HepG2 (cell line): Measurements from ENCODE around the gene CYB5R2. TPM values are rescaled to one million over a fixed set of nuclear protein-coding genes. Genes with fewer than 3 reads are reported as not detected.

ENCODE experiments used
- MAF1 ChIP-seq: sonication (generic); formaldehyde crosslinking; IDR thresholded peaks from 2 replicates; pipeline ENCODE4 v1.5.0; 2020; ENCODE audit warnings: missing genetic modification reagents, borderline replicate concordance
- NR2F6 ChIP-seq, 2 experiments: IDR thresholded peaks; 2 replicates each; pipeline ENCODE4 v1.6.1; 2016; ENCODE audit warnings: antibody characterized with exemption in 1 of 2, mild to moderate bottlenecking in 1 of 2
- PAWR ChIP-seq: sonication (generic); formaldehyde crosslinking; IDR thresholded peaks from 2 replicates; pipeline ENCODE4 v1.4.0; 2020; ENCODE audit warnings: missing genetic modification reagents, mild to moderate bottlenecking, borderline replicate concordance
- RXRA ChIP-seq: sonication (generic); formaldehyde crosslinking; IDR thresholded peaks from 2 replicates; pipeline ENCODE4 v1.5.1; 2020; ENCODE audit warnings: missing genetic modification reagents
- SP4 ChIP-seq: sonication (generic); formaldehyde crosslinking; IDR thresholded peaks from 2 replicates; pipeline ENCODE4 v1.8.1; 2023; ENCODE audit warnings: mild to moderate bottlenecking, missing genetic modification reagents
- STAT5B ChIP-seq: sonication (generic); formaldehyde crosslinking; IDR thresholded peaks from 2 replicates; pipeline ENCODE4 v1.4.0; 2020; ENCODE audit warnings: missing genetic modification reagents
- YY1 ChIP-seq: IDR thresholded peaks from 2 replicates; pipeline ENCODE4 v1.6.1; 2011; ENCODE audit warnings: low read length, low read depth, moderate library complexity, mild to moderate bottlenecking; ENCODE audit not compliant: insufficient read depth, insufficient replicate concordance
- ZFY ChIP-seq: sonication (generic); formaldehyde crosslinking; IDR thresholded peaks from 2 replicates; pipeline ENCODE4 v1.4.0; 2020; ENCODE audit warnings: missing genetic modification reagents
- ZNF713 ChIP-seq: sonication (generic); formaldehyde crosslinking; IDR thresholded peaks from 2 replicates; pipeline ENCODE4 v1.4.0; 2020; ENCODE audit warnings: mild to moderate bottlenecking, missing genetic modification reagents
- polyA plus RNA-seq, 8 experiments: library from polyadenylated mRNA; depleted of rRNA in 3 of 8; stranded (reverse) in 7 of 8; unstranded in 1 of 8; fragments of >200 nt; fragmentation: Illumina TruSeq in 4 of 8; extraction: Trizol in 4 of 8; gene quantifications; 2 replicates each; pipeline versions ENCODE4 v1.2.1 to v1.2.3, GENCODE V29; 2011 to 2016; ENCODE audit warnings: low read depth in 4 of 8, missing spikeins in 1 of 8, mixed read lengths in 1 of 8; ENCODE audit not compliant: insufficient read depth in 1 of 8
- total RNA-seq, 5 experiments: library from RNA; depleted of rRNA; stranded (reverse); fragments of >200 nt; fragmentation: Illumina TruSeq; extraction: Trizol; gene quantifications; 2 replicates each; pipeline ENCODE4 v1.2.3, GENCODE V29; 2016; ENCODE audit warnings: low read depth in 1 of 5
- TF ChIP-seq, protein P1 (sequence below): sonication (generic); formaldehyde crosslinking; IDR thresholded peaks from 2 replicates; pipeline ENCODE4; 2020; ENCODE audit warnings: missing genetic modification reagents, mild to moderate bottlenecking, borderline replicate concordance
- TF ChIP-seq, protein P2 (sequence below): IDR thresholded peaks from 2 replicates; pipeline ENCODE4 v1.6.1; 2012; ENCODE audit warnings: low read length, improper control_type of control experiment
- TF ChIP-seq, protein P3 (sequence below): fragments of 450-650 bp; IDR thresholded peaks from 2 replicates; pipeline ENCODE4 v1.6.1; 2017; ENCODE audit warnings: mild to moderate bottlenecking
- TF ChIP-seq, protein P4 (sequence below): sonication (generic); formaldehyde crosslinking; IDR thresholded peaks from 2 replicates; pipeline ENCODE4 v1.8.1; 2022; ENCODE audit warnings: low read depth, mild to moderate bottlenecking, missing genetic modification reagents

Gene CYB5R2
- total and polyA plus RNA-seq, 2 of the 13 experiments (the other 11 are each of a cell fraction or from before 2014, with no cell fraction given) = 0.40 to 0.51 TPM

DNA sequence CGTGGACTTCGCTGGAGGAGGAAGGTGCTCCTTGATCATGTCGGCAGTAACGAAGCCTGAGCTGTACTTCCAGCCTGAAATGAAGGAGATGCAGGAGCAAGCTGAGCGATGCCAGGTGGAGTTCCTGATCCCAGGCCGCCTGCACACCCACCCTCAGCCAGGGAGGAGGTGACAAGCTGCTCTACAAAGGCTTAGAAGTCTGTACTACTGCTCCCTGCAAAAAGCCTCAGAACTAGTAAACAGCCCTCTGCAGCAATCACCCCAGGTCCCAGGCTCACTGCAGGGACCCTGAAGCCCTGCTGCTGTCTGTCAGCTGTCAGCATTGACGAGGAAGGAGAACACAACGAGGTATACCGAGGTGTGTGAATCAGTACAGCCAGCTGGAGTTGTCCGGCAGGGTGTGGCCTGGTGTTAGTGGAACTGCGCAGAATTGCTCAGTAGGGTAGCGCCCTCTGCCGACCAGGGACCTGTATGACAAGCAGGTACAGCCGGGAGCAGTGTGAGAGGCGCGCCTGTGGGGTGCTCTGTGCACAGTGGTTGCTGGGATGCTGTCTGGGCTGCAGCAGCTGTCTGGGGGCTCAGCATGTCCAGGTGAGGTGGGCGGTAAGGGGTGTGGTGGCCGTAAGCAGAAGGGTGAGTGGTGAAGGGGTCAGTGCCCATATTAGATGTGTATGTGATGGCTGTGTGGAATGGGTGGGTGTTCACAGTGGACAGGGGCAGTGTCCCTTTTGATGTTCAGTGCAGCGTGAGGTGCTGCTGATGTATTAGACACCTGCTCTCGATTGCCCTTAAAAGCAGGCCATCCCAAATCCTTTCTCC is 7.6 kb downstream of the CYB5R2 start (continued):
- TF ChIP-seq, protein P1, sequence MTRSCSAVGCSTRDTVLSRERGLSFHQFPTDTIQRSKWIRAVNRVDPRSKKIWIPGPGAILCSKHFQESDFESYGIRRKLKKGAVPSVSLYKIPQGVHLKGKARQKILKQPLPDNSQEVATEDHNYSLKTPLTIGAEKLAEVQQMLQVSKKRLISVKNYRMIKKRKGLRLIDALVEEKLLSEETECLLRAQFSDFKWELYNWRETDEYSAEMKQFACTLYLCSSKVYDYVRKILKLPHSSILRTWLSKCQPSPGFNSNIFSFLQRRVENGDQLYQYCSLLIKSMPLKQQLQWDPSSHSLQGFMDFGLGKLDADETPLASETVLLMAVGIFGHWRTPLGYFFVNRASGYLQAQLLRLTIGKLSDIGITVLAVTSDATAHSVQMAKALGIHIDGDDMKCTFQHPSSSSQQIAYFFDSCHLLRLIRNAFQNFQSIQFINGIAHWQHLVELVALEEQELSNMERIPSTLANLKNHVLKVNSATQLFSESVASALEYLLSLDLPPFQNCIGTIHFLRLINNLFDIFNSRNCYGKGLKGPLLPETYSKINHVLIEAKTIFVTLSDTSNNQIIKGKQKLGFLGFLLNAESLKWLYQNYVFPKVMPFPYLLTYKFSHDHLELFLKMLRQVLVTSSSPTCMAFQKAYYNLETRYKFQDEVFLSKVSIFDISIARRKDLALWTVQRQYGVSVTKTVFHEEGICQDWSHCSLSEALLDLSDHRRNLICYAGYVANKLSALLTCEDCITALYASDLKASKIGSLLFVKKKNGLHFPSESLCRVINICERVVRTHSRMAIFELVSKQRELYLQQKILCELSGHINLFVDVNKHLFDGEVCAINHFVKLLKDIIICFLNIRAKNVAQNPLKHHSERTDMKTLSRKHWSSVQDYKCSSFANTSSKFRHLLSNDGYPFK (CRISPR knock-in tag) = 0 out of 2 replicates have a peak, but pooled peaks have one; percentile 45
- peak; percentile 32 for TF ChIP-seq YY1
- TF ChIP-seq ZNF713 = 0 out of 2 replicates have a peak, but pooled peaks have one; percentile 65
- TF ChIP-seq PAWR = no peak
- TF ChIP-seq NR2F6 (IDR thresholded peaks at IDR 0.05) = no peak
- no peak for TF ChIP-seq NR2F6 (CRISPR knock-in tag; IDR thresholded peaks at IDR 0.05)
- TF ChIP-seq, protein P2, sequence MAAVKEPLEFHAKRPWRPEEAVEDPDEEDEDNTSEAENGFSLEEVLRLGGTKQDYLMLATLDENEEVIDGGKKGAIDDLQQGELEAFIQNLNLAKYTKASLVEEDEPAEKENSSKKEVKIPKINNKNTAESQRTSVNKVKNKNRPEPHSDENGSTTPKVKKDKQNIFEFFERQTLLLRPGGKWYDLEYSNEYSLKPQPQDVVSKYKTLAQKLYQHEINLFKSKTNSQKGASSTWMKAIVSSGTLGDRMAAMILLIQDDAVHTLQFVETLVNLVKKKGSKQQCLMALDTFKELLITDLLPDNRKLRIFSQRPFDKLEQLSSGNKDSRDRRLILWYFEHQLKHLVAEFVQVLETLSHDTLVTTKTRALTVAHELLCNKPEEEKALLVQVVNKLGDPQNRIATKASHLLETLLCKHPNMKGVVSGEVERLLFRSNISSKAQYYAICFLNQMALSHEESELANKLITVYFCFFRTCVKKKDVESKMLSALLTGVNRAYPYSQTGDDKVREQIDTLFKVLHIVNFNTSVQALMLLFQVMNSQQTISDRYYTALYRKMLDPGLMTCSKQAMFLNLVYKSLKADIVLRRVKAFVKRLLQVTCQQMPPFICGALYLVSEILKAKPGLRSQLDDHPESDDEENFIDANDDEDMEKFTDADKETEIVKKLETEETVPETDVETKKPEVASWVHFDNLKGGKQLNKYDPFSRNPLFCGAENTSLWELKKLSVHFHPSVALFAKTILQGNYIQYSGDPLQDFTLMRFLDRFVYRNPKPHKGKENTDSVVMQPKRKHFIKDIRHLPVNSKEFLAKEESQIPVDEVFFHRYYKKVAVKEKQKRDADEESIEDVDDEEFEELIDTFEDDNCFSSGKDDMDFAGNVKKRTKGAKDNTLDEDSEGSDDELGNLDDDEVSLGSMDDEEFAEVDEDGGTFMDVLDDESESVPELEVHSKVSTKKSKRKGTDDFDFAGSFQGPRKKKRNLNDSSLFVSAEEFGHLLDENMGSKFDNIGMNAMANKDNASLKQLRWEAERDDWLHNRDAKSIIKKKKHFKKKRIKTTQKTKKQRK = no peak
- TF ChIP-seq, protein P3, sequence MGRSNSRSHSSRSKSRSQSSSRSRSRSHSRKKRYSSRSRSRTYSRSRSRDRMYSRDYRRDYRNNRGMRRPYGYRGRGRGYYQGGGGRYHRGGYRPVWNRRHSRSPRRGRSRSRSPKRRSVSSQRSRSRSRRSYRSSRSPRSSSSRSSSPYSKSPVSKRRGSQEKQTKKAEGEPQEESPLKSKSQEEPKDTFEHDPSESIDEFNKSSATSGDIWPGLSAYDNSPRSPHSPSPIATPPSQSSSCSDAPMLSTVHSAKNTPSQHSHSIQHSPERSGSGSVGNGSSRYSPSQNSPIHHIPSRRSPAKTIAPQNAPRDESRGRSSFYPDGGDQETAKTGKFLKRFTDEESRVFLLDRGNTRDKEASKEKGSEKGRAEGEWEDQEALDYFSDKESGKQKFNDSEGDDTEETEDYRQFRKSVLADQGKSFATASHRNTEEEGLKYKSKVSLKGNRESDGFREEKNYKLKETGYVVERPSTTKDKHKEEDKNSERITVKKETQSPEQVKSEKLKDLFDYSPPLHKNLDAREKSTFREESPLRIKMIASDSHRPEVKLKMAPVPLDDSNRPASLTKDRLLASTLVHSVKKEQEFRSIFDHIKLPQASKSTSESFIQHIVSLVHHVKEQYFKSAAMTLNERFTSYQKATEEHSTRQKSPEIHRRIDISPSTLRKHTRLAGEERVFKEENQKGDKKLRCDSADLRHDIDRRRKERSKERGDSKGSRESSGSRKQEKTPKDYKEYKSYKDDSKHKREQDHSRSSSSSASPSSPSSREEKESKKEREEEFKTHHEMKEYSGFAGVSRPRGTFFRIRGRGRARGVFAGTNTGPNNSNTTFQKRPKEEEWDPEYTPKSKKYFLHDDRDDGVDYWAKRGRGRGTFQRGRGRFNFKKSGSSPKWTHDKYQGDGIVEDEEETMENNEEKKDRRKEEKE = no peak
- TF ChIP-seq STAT5B (CRISPR knock-in tag) = no peak
- peak; percentile 41; the same call in 1 of the 2 replicates for TF ChIP-seq SP4
- no peak for TF ChIP-seq MAF1 (CRISPR knock-in tag)
- TF ChIP-seq RXRA (CRISPR knock-in tag) = peak; percentile 21; the same call in 1 of the 2 replicates
- TF ChIP-seq, protein P4, sequence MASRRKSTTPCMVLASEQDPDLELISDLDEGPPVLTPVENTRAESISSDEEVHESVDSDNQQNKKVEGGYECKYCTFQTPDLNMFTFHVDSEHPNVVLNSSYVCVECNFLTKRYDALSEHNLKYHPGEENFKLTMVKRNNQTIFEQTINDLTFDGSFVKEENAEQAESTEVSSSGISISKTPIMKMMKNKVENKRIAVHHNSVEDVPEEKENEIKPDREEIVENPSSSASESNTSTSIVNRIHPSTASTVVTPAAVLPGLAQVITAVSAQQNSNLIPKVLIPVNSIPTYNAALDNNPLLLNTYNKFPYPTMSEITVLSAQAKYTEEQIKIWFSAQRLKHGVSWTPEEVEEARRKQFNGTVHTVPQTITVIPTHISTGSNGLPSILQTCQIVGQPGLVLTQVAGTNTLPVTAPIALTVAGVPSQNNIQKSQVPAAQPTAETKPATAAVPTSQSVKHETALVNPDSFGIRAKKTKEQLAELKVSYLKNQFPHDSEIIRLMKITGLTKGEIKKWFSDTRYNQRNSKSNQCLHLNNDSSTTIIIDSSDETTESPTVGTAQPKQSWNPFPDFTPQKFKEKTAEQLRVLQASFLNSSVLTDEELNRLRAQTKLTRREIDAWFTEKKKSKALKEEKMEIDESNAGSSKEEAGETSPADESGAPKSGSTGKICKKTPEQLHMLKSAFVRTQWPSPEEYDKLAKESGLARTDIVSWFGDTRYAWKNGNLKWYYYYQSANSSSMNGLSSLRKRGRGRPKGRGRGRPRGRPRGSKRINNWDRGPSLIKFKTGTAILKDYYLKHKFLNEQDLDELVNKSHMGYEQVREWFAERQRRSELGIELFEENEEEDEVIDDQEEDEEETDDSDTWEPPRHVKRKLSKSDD (CRISPR knock-in tag) = no peak
- peak; percentile 35; the same call in 1 of the 2 replicates for TF ChIP-seq ZFY (CRISPR knock-in tag)
